ENCODE measurements around the gene ASTL.

DNA sequence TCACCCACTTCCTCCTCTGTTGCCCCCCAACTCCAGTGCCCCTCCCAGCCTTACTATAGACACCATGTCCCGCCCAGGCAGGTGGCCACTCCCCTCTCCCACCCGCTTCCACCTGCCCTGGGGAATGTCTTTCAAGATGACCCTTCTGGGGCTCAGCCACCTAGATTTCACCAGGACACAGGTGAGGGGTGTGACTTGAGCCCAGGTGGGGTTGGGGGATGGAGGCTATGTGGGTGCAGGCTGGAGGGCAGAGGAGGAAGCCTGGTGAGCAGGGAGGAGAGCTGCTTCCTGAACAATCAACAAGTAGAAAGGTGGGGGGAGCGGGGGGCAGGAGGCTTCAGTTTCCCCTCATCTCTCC, 30.6 kb downstream of the ASTL start:
- TF ChIP-seq CTCF (IDR thresholded peaks at IDR 0.05; ENCODE audit: insufficient read depth, low read length) (no peak), POLR2AphosphoS5 (IDR thresholded peaks at IDR 0.05; ENCODE audit: low read depth) (no peak)

All from HL-60 (cell line).